ENCODE data around the gene BMERB1.
"Not testable (repeated sequence)": the region's sequence is repeated elsewhere in the genome, so short reads cannot be mapped to it uniquely, and the experiment has no call there.

The BMERB1 gene

DNA sequence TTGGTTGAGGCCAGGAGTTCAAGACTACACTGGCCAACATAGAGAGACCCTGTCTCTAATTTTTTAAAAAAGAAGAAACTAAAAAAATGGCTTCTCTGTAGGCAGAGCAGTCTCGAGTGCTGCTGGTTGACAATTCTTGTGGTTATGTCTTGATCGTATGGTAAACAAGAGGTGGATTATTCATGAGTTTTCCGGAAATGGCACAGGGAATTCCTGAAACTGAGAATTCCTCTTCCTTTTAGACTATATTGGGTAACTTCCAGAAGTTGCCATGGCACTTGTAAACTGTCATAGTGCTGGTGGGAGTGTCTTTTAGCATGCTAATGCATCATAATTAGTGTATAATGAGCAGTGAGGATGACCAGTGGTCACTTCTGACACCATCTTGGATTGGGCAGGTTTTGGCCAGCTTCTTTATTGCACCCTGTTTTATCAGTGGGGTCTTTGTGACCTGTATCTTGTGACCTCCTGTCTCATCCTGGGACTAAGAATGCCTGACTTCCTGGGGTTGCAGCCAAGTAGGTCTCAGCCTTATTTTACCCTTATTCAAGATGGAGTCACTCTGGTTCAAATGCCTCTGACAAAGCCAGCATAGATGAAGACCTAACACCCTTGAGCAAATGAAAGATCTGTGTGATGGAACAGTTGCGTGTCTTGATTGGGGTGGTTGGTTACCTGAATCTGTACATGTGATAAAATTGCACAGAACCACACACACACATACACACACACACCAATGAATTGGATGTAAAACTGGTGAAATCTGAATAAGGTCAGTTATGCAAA lies 30.2 kb downstream of the BMERB1 start:
- no peak for DNase-seq

DNA sequence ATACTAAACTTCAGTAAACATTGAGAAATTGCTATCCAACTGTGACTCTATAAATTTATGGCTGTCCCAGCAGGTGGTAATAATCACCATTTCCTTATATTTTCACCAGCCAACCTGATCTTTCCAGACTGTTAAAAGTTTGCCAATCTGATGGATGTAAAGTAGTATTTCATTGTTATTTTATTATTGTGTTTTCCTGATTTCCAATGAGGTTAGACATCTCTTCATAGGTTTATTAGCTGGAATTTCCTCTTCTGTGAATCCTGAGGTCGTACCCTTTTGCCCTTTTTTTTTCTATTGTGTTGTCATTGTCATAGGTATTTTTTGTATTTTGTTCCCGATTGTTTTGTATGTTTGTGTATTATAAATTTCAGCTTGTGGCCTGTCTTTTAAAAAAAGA lies 31.7 kb downstream of the BMERB1 start:
- DNase-seq: no peak

DNA sequence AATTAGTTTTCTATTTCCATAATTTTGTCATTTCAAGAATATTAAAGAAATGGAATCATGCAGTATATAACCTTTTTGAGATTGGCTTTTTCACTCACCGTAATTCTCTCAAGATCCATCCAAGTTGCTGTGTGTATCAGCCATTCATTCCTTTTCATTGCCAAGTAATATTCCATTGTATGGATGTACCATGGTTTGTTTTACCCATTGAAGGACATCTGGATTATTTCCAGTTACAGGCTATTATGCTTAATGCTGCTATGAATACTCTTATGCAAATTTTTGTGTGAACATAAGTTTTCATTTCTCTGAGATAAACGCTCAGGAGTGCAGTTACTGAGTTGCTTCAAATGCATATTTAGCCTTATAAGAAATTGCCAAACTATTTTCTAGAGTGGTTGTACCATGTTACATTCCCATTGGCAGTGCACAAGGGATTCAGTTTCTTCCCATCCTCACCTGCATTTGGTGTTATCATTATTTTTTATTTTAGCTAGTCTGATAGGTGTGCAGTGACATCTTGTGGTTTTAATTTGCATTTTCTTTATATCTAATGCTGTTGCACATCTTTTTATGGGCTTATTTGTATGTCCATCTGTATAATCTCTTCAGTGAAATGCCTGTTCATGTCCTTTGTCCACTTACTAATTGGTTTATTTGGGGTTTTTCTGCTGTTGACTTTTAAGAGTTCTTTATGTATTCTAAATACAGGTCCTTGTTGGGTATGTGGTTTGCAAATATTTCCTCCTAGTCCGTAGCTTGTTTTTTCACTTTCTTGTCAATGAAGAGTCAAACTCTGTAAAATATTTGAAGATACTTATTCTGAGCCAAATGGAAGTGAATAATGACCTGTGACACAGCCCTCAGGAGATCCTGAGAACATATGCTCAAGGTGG lies 32.7 kb downstream of the BMERB1 start:
- DNase-seq: no peak

DNA sequence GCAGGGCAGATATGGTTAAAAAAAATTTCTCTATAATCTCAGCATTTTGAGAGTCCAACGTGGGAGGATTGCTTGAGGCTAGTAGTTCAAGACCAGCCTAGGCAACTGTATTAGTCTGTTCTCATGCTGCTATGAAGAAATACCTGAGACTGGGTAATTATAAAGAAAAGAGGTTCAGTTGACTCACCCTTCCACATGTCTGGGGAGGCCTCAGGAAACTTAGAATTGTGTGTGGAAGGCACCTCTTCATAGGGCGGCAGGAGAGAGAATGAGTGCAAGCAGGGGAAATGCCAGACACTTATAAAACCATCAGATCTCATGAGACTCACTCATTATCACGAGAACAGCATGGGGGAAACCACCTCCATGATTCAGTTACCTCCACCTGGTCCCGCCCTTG lies 42.6 kb downstream of the BMERB1 start:
- not testable (repeated sequence) for DNase-seq

DNA sequence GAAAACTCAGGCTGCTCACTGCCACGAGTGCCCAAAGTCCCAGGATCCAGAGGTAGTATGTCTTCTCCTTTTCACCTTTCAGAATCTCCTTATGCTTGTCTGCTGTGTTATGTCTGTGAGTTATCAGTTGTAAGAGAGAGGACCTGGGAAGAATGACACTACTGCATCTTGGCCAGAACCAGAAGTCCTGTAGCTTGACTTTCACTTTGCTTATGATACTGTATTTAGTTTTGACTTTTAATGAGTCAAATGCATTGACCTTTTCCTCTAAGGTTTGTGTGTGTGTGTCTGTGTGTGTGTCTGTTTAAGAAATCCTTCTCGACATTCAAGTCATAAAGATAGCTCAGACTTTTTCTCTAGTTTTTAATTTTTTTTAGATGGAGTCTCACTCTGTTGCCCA lies 43.4 kb downstream of the BMERB1 start:
- DNase-seq: no peak

DNA sequence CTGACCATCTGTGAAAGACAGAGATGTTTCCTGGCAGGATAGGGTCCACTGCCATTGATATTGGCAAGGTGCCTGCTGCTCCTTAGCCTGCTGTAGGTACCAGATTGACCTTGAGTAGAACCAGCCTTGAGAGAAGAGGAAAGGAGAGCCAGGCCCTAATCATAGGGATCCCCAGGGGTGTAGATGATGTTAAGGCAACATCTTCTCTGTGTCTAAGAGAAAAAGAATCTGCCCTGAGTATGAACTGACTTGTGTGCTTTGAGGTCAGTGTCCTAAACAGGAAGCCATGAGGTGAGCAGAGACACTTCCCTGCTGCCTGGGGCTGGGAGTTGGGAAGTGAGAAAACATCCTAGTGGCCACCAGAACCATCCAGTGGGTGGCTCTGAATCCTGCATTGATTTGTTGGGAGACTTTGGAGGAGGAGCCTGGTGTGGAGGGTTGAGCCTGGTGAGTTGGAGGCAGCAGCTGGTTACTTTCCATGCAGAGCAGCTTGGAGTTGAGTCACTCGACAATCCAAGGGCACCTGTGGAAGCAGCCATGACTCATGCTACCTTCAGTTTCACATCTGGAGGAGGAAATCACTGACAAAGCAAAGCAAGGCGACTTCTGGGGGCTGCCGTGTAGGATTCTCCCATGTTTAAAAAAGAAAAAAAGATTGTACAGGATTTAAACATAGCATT lies 47.8 kb downstream of the BMERB1 start:
- no peak for DNase-seq

DNA sequence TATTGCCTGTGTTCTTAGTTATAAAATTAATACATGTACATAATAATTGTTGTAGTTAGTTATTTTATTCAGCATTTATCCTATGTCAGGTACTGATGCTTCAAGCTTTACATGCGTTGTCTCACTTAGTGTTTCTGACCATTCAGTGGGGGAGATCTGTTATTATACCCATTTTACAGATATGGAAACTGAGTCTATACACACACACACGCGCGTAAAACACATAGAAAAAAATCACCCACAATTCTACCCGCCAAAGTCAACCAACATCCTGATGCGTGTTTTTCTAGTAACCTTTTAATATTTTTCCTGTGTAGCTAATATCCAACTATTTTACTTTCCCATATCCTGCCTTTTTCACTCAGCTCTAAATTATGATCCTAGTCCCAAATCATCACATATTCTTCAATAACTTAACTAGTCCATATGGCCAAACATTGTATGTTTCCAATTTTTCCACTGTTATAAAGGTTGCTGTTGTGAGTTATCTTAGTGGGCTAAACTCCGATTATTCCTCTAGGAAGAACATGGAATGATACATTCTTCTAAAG lies 48.4 kb downstream of the BMERB1 start:
- no peak for DNase-seq

DNA sequence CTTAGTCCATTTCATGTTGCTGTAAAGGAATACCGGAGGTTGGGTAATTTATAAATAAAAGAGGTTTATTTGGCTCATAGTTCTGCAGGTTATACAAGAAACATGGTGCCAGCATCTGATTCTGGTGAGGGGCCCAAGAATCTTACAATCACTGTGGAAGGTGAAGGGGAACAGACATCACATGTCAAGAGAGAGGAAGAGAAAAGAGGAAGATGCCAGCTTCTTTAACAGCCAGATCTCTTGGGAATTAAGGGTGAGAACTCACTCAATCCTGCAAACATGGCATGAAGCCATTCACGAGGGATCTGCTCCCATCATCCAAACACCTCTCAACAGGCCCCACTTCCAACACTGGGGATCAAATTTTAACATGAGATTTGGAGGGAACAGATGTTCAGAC lies 49.5 kb downstream of the BMERB1 start:
- no peak for DNase-seq

DNA sequence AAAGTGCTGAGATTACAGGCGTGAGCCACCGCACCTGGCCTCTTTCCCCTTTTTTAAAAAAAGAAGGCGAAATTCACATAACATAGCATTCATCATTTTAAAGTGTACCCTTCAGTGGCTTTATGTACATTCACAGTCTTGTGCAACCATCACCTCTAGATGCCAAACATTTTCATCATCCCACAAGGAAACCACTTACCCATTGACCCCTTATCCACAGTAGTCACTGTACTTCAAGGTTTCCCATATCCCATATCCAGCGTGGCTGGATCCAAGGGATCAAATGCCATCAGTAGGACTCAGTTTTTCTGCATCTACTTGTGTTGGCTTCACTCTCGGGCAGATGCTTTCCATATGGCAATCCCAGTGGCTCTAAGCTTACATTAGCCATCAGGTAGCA lies 50.3 kb downstream of the BMERB1 start:
- no peak for DNase-seq

DNA sequence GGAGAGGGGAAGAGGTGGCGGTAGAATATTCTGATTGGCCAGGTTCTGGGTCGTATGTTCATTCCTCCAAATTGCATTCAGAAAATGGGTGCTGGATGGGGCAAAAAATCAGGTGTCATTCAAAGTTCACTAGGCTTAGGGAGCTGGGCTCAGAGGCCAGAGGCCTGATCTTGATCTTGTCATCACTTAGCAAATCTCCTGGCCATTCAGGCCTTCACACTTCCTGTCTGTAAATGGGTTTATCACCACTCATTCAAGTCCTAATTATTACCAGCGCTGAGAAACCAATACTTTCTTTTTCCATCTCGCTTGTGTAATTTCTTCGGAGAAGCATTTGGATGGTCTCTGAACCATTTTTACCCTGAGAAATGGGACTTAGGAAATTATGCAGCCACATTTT lies 50.8 kb downstream of the BMERB1 start:
- no peak for DNase-seq

DNA sequence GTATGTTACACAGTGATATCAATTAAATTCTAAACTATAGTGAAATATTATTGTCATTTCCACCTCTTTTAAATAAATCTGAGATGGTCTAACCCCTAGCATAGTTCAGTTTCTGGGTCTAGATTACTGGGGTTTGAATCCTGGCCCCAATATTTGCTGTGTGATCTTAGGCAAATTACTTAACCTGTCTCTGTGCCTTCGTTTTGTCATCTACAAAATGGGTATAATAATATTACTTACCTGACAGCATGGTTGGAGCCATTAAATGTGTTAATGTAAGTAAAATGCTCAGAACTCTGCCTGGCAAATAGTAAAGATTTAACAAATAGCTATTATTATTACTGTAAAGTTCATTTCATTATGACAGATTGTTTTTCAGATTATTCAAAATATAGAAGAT lies 52.3 kb downstream of the BMERB1 start:
- no peak for DNase-seq

DNA sequence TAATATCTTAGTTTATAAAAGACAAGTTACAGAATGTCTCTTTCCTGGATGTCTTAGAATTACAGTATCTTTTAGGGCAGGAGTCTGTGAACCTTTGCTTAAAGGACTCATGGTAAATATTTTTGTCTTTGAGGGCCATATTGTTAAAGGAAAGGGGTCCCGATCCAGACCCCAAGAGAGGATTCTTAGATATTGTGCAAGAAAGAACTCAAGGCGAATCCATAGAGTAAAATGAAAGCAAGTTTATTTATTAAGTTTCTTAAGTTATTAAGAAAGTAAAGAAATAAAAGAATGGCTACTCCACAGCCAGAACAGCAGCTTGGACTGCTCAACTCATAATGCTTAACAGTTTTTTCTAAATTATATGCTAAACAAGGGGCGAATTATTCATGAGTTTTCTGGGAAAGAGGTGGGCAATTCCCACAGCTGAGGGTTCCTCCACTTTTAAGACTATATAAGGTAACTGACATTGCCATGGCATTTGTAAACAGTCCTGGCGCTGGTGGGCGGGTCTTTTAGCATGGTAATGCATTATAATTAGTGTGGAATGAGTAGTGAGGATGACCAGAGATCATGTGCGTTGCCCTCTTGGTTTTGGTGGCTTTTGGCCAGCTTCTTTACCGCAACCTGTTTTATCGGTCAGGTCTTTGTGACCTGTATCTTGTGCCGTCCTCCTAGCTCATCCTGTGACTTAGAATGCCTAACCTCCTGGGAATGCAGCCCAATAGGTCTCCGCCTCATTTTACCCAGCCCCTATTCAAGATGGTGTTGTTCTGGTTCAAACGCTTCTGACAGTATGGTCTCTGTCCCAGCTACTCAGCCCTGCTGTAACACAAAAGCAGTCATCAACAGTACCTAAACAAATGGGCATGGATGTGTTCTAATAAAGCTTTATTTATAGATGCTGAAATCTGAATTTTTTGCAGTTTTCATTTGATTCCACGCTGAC lies 53.2 kb downstream of the BMERB1 start:
- no peak for DNase-seq

DNA sequence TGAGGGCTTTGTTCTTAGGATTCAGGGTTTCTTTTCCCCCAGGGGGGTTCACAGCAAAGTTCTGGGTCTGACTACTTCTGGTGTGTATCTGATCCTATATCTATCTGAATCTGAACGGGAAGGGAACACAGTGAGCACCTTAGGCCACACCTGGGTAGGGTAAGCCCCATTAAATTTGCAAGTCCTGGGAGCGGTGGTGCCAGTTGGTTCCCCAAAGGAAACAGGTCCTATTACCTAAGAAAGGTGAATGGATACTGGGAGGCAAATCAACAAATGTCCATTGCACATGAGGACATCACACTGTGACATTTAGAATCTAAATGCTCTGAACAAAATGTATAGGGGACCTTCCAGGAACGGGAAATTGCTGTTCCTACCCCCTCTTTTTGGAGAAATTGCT lies 54.6 kb downstream of the BMERB1 start:
- no peak for DNase-seq

DNA sequence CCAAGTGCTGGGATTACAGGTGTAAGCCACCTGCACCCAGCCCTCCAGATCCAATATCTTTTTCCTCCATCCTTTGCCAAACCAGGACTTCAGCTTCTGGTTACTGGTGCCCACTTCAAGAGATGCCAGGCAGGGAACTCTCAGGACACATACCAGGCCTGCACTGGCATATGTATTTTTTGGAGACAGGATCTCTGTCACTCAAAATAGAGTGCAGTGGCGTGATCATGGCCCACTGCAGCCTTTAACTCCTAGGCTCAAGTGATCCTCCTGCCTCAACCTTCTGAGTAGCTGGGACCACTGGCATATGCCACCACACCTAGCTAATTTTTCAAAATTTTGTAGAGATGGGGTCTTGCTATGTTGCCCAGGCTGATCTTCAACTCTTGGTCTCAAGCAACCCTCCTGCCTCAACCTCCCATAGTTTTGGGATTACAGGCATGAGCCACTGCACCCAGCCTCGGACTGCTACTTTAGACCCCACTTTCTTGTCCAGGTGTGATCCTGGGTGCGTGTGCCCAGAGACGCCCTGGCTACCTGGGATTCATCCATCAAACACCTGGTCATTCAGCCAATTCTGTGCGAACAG lies 55.8 kb downstream of the BMERB1 start:
- DNase-seq: no peak

DNA sequence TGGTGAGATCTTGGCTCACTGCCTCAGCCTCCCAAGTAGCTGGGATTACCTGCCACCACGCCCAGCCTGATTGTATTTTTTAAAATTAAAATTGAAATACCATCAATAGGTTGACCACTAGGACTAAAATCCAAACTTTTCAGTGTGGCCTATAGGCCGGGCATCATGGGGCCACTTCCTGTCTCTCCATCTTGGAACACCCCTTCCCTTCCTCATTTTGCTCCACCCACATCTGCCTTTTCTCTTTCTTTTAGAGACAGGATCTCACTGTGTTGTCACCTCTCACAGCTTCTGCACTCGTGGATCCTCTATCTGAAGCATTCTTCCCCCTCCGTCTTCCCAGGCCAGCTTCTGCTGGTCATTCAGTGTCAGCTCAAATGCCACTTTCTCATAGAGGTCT lies 57.0 kb downstream of the BMERB1 start:
- no peak for DNase-seq

DNA sequence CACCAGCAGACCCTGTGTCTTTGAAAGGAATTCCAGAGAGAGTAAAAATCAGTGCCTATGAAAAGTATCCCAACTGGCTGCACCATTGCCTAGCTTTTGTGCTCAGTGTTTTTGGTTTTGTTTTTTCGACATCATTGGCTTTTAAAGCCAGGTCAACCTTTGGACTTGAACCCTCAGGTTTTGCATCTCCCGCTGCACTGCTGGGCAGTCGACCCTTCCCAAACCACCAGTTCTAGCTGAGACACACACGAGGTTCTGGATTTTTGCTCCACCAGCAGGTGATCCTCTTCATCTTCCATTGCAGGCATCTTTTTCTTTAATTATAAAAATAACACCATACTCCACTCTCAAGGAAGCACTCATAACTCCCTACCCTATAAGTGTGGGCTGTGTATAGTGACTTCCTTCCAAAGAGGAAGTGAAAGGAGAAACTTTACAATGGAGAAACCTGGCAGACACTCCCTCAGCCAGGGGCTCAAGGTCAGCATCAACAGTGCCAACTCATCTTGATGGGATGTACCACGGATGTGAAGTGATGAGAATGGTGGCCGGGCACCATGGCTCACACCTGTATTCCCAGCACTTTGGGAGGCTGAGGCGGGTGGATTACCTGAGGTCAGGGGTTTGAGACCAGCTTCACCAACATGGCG lies 57.8 kb downstream of the BMERB1 start:
- no peak for DNase-seq

DNA sequence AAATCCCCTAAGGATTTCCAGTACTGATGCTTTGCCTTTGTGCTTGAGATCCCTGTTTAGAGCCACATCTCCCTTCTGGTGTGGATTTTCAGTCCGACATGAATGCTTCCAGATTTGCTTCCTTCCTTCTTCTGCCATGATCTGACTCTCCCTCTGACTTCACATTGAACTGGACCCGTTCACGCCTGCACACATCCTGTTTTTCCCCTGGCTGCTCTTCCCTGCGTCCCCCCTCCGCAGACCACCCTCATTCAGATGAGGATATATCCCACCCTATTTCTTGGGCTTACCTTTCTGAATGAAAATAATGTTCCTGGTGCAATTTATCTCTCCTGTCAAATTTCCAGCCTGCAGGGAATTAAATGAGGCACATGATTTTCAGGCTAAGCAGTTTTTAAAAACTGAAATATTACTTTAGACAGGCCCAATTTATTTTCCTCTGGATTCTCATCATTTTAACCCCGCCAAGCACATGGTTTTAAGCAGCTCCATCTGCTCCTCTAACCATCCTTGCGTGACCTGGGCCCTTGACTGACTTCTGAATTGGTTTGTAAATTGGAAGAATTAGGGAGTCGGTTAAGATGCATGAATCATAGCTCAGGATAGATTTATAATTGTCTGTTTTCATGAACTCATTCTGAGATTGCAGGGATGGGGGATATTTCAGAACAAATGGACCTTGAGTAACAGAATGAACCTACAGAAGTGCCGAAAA lies 59.2 kb downstream of the BMERB1 start:
- DNase-seq: no peak

DNA sequence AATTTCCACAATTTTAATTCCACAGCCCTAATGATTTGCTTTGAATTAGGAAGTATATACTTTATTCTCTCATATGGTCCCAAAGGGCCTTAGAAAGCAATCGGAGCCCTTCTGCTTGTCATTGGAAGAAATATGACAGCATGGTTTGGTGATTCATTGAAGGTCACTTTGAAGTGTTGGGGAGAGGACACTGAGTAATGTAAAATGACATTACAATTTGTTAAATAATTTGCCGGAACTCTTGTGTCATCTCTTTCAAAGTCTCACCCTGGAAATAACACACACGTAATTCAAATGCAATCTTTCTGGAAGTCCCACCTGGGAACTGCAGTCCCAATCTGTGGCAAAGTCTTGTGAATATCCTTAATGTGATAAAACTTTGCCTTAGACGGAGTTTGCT lies 59.8 kb downstream of the BMERB1 start:
- no peak for DNase-seq

DNA sequence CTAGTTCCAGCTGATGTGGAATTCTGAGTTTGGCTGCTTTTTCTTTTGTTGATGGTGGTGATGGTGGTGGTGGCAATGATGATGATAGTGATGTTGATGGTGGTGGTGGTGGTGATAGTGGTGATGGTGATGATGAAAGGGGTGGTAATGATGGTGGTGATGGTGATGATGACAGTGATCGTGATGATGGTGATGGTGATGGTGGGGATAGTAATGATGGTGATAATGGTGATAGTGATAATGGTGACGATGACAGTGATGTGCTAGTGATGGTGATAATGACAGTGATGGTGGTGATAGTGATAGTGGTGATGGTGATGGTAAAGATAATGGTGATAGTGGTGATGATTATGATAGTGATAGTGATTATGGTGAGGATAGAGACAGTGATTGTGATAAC lies 61.5 kb downstream of the BMERB1 start:
- no peak for DNase-seq
